Spleen (tissue), 7 donors: ENCODE data around the gene NUMBL.
A peak's percentile ranks its signal among the peaks of the same experiment; 100 is the strongest.

ENCODE experiments used
- POLR2A ChIP-seq, 3 donors: fragments of 450-650 bp; IDR thresholded peaks; one replicate each; pipeline ENCODE4 v1.5.1; 2017; ENCODE audit warnings: antibody characterized with exemption in 3 of 3, mild to moderate bottlenecking in 1 of 3
- POLR2AphosphoS5 ChIP-seq, 3 donors: sonication (generic); formaldehyde crosslinking; IDR thresholded peaks; one replicate each; pipeline ENCODE4 v1.5.1; 2017; ENCODE audit warnings: antibody characterized with exemption in 3 of 3
- TF ChIP-seq, protein P1 (sequence below), 11 experiments: fragments of 200-600 bp in 7 of 11; fragments of 450-650 bp in 4 of 11; sonication (generic) in 4 of 11; IDR thresholded peaks in 8 of 11; conservative IDR thresholded peaks in 3 of 11; 1 replicate in 7 of 11; 2 replicates in 4 of 11; pipeline versions ENCODE4 v1.4.0 to v1.8.0; 2016 to 2021; ENCODE audit warnings: antibody characterized with exemption in 11 of 11, inconsistent platforms in 4 of 11, mild to moderate bottlenecking in 1 of 11
- donor health status: DM: no; HTN: no; CAD: no; lungs with moderate emphysema.
- donor health status: DM: no; HTN: no; CAD: no.
- donor health status: DM: no; HTN: no; CAD: no.

DNA sequence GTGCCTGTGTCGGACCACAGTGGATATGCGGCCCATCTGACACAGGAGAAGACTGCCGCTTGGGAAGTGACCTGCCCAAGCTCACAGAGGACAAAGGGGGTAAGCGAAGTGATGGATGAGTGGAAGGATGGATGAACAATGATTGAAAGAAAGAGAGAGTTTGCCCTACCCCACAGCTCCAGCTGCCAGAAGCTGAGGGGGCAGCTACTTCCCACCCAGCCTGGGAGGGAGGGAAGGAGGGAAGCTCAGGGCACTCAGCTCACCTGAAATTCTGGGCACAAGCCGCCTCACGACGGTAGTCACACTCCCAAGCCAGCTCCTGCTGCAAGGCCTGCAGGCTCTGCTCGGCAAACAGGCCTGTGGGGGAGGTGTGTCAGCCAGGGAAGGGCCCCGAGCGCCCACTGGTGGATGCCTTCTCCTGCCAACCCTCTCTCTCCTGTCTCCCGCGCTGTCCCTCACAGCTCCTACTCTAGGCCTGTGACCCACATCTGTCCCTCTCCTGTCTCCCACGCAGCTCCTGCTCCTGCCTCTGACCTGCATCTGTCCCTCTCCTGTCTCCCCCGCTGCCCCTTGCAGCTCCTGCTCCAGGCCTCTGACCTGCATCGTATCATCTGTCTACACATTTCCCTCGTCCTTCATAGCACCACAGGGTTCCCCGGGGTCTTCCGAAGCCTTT is 12.0 kb upstream of the NUMBL start:
- TF ChIP-seq, protein P1, sequence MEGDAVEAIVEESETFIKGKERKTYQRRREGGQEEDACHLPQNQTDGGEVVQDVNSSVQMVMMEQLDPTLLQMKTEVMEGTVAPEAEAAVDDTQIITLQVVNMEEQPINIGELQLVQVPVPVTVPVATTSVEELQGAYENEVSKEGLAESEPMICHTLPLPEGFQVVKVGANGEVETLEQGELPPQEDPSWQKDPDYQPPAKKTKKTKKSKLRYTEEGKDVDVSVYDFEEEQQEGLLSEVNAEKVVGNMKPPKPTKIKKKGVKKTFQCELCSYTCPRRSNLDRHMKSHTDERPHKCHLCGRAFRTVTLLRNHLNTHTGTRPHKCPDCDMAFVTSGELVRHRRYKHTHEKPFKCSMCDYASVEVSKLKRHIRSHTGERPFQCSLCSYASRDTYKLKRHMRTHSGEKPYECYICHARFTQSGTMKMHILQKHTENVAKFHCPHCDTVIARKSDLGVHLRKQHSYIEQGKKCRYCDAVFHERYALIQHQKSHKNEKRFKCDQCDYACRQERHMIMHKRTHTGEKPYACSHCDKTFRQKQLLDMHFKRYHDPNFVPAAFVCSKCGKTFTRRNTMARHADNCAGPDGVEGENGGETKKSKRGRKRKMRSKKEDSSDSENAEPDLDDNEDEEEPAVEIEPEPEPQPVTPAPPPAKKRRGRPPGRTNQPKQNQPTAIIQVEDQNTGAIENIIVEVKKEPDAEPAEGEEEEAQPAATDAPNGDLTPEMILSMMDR (IDR thresholded peaks at IDR 0.05 in 8 of 11, conservative IDR thresholded peaks at IDR 0.05 in 3 of 11): peak in 1 of 11 experiments; percentile 8
- TF ChIP-seq POLR2A (IDR thresholded peaks at IDR 0.05): no peak
- TF ChIP-seq POLR2AphosphoS5 (IDR thresholded peaks at IDR 0.05): peak in 2 of 3 donors; percentile 26 to 56
